Hepatocyte (in vitro differentiated cells): ENCODE results near the gene ZNF652.

ENCODE experiments used
- CTCF ChIP-seq: fragments of 200-600 bp; sonication (generic); IDR thresholded peaks from 2 replicates; pipeline ENCODE4 v1.5.1; 2016; ENCODE audit warnings: antibody characterized with exemption, mild to moderate bottlenecking; ENCODE audit not compliant: poor library complexity
- EZH2 ChIP-seq: fragments of 200-600 bp; sonication (generic); IDR thresholded peaks from 2 replicates; pipeline ENCODE4 v1.6.1; 2016; ENCODE audit warnings: antibody characterized with exemption, mild to moderate bottlenecking, borderline replicate concordance

GRCh38 chr17:49258394-49258793 is 103.7 kb downstream of the ZNF652 start:
- TF ChIP-seq CTCF (no peak), EZH2 (no peak)
